NCI-H526 (cell line): ENCODE data around the gene GALNT10.
"Not testable (repeated sequence)": the region's sequence is repeated elsewhere in the genome, so short reads cannot be mapped to it uniquely, and the experiment has no call there.

Experiments
- DNase-seq, 2 experiments: peaks; one replicate each; lab custom pipeline; 2025; lab: John Stamatoyannopoulos, UW

Gene GALNT10

GRCh38 chr5:154356020-154356655 is 165.6 kb downstream of the GALNT10 start:
- DNase-seq, result no peak

- no peak for DNase-seq
Measured at GRCh38 chr5:154356958-154357357, 166.4 kb downstream of the GALNT10 start.

GRCh38 chr5:154358516-154359220 is 168.1 kb downstream of the GALNT10 start:
- no peak for DNase-seq

- no peak for DNase-seq
Measured at GRCh38 chr5:154359221-154359573, 168.7 kb downstream of the GALNT10 start.

GRCh38 chr5:154360241-154360640 is 169.7 kb downstream of the GALNT10 start:
- DNase-seq, result not testable (repeated sequence)

GRCh38 chr5:154363411-154363810 is 172.9 kb downstream of the GALNT10 start:
- DNase-seq, result no peak

- no peak for DNase-seq
Measured at GRCh38 chr5:154364771-154365170, 174.2 kb downstream of the GALNT10 start.

- no peak for DNase-seq
Measured at GRCh38 chr5:154365823-154366222, 175.3 kb downstream of the GALNT10 start.

- DNase-seq, result no peak
Measured at GRCh38 chr5:154366353-154366752, 175.8 kb downstream of the GALNT10 start.

GRCh38 chr5:154367101-154367500 is 176.6 kb downstream of the GALNT10 start:
- DNase-seq, result no peak

- DNase-seq, result no peak
Measured at GRCh38 chr5:154368041-154368800, 177.7 kb downstream of the GALNT10 start.

- DNase-seq, result no peak
Measured at GRCh38 chr5:154369682-154370081, 179.1 kb downstream of the GALNT10 start.

GRCh38 chr5:154370119-154370518 is 179.6 kb downstream of the GALNT10 start:
- no peak for DNase-seq

- DNase-seq, result no peak
Measured at GRCh38 chr5:154370813-154371212, 180.3 kb downstream of the GALNT10 start.

- no peak for DNase-seq
Measured at GRCh38 chr5:154371687-154372086, 181.2 kb downstream of the GALNT10 start.

- DNase-seq, result no peak
Measured at GRCh38 chr5:154372661-154373060, 182.1 kb downstream of the GALNT10 start.

- DNase-seq, result no peak
Measured at GRCh38 chr5:154373326-154373725, 182.8 kb downstream of the GALNT10 start.

GRCh38 chr5:154373729-154374179 is 183.2 kb downstream of the GALNT10 start:
- no peak for DNase-seq

- DNase-seq, result no peak
Measured at GRCh38 chr5:154374264-154374663, 183.7 kb downstream of the GALNT10 start.

GRCh38 chr5:154375329-154376008 is 184.9 kb downstream of the GALNT10 start:
- DNase-seq, result no peak

GRCh38 chr5:154376481-154376880 is 185.9 kb downstream of the GALNT10 start:
- DNase-seq, result no peak

- DNase-seq, result no peak
Measured at GRCh38 chr5:154377754-154378533, 187.4 kb downstream of the GALNT10 start.
